Astrocyte of the cerebellum (primary cell): ENCODE measurements around the gene SEMA4F.

Experiments used
- DNase-seq: peaks from one replicate; pipeline ENCODE4 v3.0.0-alpha.2; 2011; ENCODE audit warnings: low read depth
- H3K4me3 ChIP-seq: 2 replicates; pipeline ENCODE4 v1.5.1; 2011; ENCODE audit warnings: mild to moderate bottlenecking, low read depth, low read length, moderate library complexity
- in situ Hi-C: cut with HindIII; loops from 2 replicates; pipeline ENCODE4 v1.10.0; 2017; ENCODE audit warnings: low sequenced_read_pairs
- TF ChIP-seq, protein P1 (sequence below): IDR thresholded peaks from 2 replicates; pipeline ENCODE4 v1.5.1; 2012; ENCODE audit warnings: low read length, low read depth, moderate library complexity, mild to moderate bottlenecking; ENCODE audit errors: missing control alignments

Gene SEMA4F

DNA sequence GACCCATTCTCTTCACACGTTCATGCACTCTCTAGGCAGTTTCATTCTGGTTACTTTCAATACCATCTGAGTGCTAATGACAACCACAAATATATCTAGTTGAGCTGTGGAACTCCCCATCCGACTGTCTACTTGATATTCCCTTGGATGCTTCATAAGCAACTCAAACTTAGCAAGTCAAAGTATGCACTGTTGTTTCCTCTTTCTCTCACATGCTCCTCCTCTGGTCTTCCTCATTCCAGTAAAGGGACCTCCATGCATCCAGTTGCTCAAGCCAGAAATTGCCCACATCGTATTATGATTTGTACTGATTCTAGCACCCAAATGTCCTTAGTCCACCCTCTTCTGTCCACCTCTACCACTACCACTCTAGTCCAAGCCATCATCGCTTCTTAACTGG lies 22.3 kb downstream of the SEMA4F start:
- in situ Hi-C loops = no loop called here
- DNase-seq = no peak
- TF ChIP-seq, protein P1, sequence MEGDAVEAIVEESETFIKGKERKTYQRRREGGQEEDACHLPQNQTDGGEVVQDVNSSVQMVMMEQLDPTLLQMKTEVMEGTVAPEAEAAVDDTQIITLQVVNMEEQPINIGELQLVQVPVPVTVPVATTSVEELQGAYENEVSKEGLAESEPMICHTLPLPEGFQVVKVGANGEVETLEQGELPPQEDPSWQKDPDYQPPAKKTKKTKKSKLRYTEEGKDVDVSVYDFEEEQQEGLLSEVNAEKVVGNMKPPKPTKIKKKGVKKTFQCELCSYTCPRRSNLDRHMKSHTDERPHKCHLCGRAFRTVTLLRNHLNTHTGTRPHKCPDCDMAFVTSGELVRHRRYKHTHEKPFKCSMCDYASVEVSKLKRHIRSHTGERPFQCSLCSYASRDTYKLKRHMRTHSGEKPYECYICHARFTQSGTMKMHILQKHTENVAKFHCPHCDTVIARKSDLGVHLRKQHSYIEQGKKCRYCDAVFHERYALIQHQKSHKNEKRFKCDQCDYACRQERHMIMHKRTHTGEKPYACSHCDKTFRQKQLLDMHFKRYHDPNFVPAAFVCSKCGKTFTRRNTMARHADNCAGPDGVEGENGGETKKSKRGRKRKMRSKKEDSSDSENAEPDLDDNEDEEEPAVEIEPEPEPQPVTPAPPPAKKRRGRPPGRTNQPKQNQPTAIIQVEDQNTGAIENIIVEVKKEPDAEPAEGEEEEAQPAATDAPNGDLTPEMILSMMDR = no peak
- H3K4me3 ChIP-seq = no peak overlapping the region

GRCh38 chr2:74679615-74680014 lies 25.6 kb downstream of the SEMA4F start:
- TF ChIP-seq, protein P1 = no peak
- DNase-seq = no peak
- in situ Hi-C loops = no loop called here
- H3K4me3 ChIP-seq = no peak overlapping the region

DNA sequence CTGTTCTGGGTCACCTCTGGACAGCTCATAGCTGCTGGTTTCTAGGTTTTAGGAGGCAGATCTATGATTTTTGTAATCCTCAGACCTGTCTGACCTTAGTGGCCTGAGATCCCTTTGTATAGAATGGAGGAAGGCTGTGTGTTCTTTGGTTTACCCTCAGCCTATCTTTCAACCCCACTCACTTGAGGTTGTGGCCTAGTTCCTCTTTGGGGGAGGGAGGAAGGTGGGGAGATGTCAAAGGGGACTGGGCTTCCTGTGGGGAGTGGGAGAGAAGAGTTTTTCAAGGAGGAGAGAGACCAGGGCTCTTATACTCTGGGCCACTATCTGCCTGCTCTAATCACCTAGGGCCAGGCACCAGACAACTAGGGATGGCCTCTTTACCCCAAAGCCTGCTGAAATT lies 28.5 kb downstream of the SEMA4F start:
- TF ChIP-seq, protein P1 = no peak
- no peak overlapping the region for H3K4me3 ChIP-seq
- no peak for DNase-seq
- in situ Hi-C loops = no loop called here

DNA sequence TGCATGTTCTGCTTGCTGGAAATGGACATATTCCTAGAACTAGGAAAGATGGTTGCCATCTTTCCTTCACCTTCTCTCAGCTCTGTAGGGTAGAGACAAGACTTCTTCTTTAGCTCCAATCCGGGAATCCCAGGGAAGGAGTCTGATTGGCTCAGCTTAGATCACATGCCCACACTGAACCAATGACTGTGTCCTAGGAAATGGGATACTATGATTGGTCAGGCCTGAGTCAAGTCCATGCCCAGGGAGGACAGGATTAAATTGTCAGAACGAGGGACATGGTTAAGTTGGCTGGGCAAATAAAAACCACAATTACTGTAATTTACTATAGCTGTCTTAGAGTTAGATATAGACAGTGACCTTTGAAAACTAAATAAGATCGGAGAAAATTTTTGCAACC lies 31.4 kb downstream of the SEMA4F start:
- in situ Hi-C loops = loop anchor here (5.0 kb wide), 1 partner anchor 192 kb away; no protein-coding TSS in a partner anchor

GRCh38 chr2:74688881-74689280 lies 34.8 kb downstream of the SEMA4F start:
- TF ChIP-seq, protein P1 = no peak
- DNase-seq = no peak
- in situ Hi-C loops = loop anchor here (5.0 kb wide), 1 partner anchor 188 kb away; no protein-coding TSS in a partner anchor
- no peak overlapping the region for H3K4me3 ChIP-seq

More for the DNA sequence above, 31.4 kb downstream of the SEMA4F start:
- TF ChIP-seq, protein P1 = no peak
- H3K4me3 ChIP-seq = no peak overlapping the region
- DNase-seq = no peak

DNA sequence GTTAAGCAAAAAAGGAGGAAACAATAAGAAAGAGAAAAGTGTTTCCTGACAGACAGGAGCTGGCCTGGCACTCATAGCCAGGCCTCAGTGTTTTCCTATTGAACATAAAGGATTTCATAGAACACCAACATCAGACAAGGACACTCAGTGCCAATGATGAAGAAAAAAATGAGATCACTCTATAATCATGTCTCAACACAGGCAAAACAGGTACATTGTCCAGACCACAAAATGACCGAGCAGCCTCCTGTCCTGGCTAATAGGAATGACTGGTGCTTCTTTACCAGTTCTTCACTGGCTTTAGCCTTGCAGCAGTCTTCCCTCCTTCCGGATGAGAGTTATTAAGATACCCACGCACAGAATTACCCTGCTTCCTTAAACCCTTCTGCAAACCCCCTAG lies 35.6 kb downstream of the SEMA4F start:
- TF ChIP-seq, protein P1 = no peak
- in situ Hi-C loops = loop anchor here (5.0 kb wide), 3 partner anchors 47 to 188 kb away; no protein-coding TSS in a partner anchor
- DNase-seq = no peak
- no peak overlapping the region for H3K4me3 ChIP-seq
